Ureter (tissue), 1 donor: ENCODE data around the gene ARHGEF10L. TPM values are rescaled to one million over a fixed set of nuclear protein-coding genes. Genes with fewer than 3 reads are reported as not detected.
"Not testable (repeated sequence)": the region's sequence is repeated elsewhere in the genome, so short reads cannot be mapped to it uniquely, and the experiment has no call there.

Source experiments
- DNase-seq: peaks from one replicate; pipeline ENCODE4 v3.0.0-alpha.2; 2020; ENCODE audit warnings: low spot score
- total RNA-seq: library from RNA; stranded (reverse); gene quantifications from one replicate; pipeline ENCODE4 v1.2.4, GENCODE V29; 2023
- donor health status: DM: yes; HTN: yes; CAD: no.

The ARHGEF10L gene
- total RNA-seq, 1 donor from 2014 or later, result 166 TPM

DNA sequence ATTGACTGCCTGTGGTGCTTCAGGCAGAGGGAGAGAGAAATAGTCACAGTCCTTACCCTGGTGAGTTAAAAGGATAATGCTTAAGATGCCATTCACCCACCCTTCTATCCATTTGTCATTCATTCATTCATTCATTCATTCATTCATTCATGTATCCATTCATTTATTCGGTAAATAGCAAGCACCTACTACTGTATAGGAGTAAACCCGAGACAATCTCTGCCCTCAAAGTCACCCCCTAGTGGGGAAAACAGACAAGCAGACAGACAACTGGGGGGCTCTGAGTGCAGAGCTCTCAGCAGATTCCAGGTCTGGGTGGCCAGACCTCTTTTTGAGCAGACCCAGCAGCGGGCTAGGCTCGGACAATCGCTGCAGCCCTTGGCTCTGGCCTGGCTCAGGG, 201.6 kb downstream of the ARHGEF10L start:
- no peak for DNase-seq

GRCh38 chr1:17742583-17742982, 203.1 kb downstream of the ARHGEF10L start:
- no peak for DNase-seq

DNA sequence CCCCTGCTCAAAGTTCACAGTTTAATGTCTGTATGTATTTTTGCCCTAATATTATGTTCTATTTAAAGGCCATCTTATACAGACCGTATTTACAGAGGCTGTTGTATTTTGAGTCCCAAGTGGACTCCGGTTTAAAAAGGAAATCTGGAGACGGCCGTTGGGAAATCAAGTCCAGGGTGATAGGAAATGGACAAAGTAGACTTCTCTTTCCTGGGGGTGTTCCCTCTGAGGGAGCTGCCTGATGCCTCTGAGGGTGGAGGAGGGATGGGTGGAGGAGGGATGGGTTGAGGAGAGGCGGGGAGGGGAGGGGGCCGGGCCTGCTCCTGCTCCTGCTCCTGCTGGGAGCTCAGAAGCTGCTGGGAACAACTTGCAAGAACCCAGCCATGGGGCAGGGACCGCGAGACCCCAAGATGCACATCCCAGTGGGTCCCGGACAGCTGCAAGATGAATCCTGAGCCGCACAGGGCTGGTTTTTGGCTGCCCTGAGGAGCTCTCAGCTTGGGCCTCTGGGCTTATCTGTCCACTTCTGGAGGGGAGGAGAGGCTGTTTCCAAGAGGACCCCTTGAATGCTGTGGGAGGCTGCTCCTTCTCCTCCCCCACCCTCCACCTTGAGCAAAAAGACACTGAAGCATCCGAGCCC, 203.6 kb downstream of the ARHGEF10L start:
- no peak for DNase-seq

GRCh38 chr1:17743925-17744324, 204.4 kb downstream of the ARHGEF10L start:
- no peak for DNase-seq

DNA sequence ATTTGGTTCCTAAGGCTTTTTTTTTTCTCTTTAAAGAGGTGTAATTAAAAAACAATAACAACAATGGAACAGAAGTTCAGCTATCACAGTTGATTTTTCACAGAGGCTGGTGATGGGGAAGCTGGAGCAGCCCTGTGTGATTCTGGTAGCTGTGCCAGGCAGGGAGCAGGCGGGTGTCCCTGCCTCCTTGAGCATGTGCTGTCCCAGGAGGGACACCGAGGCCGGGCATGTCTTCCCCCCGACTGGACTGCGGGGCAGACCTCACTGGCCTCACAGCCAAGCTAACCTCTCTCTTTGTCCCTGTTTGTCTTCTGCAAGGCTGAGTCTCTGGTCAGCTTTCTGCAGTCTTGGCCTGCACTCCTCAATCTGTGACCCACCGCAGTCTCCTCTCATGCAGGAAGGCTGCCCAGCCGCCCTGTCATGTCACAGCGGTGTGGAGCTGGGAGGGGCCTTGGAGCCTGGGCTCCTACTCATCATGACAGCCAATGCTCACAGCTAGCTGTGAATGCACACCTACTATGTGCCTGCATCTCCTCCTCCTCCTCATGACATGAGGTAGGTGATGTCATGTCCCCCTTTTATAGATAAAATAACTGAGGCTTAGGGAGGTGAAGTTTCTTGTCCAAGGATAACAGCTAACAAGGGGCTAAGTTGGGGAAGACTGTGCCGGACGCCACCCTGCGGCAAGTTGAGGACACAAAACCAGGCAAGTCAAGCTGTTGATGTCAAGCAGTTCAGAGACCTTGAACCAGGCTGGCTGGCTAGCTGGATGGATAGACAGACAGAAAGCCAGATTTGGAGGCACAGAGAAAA, 205.4 kb downstream of the ARHGEF10L start:
- DNase-seq, result no peak

- no peak for DNase-seq
These were observed 206.0 kb downstream of the ARHGEF10L start for GRCh38 chr1:17745479-17745955.

GRCh38 chr1:17746281-17746680, 206.8 kb downstream of the ARHGEF10L start:
- DNase-seq, result not testable (repeated sequence)

GRCh38 chr1:17746920-17747319, 207.4 kb downstream of the ARHGEF10L start:
- no peak for DNase-seq

Other genes starting within 250 kb of the ARHGEF10L start
- gene PADI4, start 231.5 kb upstream of the ARHGEF10L start, total RNA-seq, result 0.23 TPM
- not detected for gene PADI6, start 167.5 kb upstream of the ARHGEF10L start, total RNA-seq
- 85.2 TPM for gene RCC2, start 100.0 kb upstream of the ARHGEF10L start, total RNA-seq
- gene ACTL8, start 215.6 kb downstream of the ARHGEF10L start, total RNA-seq, result not detected